Adrenal gland (tissue), 12 donors: ENCODE measurements around the gene OSER1. TPM values are rescaled to one million over a fixed set of nuclear protein-coding genes. Genes with fewer than 3 reads are reported as not detected.

ENCODE experiments used
- DNase-seq, 7 donors: peaks; one replicate each; pipeline ENCODE4 v3.0.0-alpha.2; 2019 to 2020
- H3K27ac ChIP-seq, 5 donors: fragments of 200-600 bp; sonication (generic) in 4 of 5; 1 replicate in 3 of 5; 2 replicates in 2 of 5; pipeline versions ENCODE4 v1.5.1 to v1.8.0; 2016 to 2020; ENCODE audit warnings: mild to moderate bottlenecking in 1 of 5
- H3K27me3 ChIP-seq: fragments of 200-600 bp; 2 replicates; pipeline ENCODE4 v1.8.0; 2021
- H3K36me3 ChIP-seq, 2 donors: fragments of 200-600 bp; replicated peaks in 1 of 2; 1 replicate in 1 of 2; 2 replicates in 1 of 2; pipeline versions ENCODE4 v1.5.1 to v1.8.0; 2018 to 2022
- H3K4me1 ChIP-seq, 2 donors: fragments of 200-600 bp; replicated peaks in 1 of 2; 1 replicate in 1 of 2; 2 replicates in 1 of 2; pipeline versions ENCODE4 v1.5.1 to v1.8.0; 2018 to 2021
- H3K4me3 ChIP-seq, 4 donors: fragments of 200-600 bp; sonication (generic) in 3 of 4; one replicate each; pipeline ENCODE4 v1.5.1; 2016 to 2018
- H3K9me3 ChIP-seq, 3 donors: fragments of 200-600 bp; sonication (generic) in 1 of 3; replicated peaks in 1 of 3; 1 replicate in 2 of 3; 2 replicates in 1 of 3; pipeline versions ENCODE4 v1.5.1 to v1.8.0; 2016 to 2021
- CTCF ChIP-seq, 6 experiments: fragments of 450-650 bp in 4 of 6; fragments of 200-600 bp in 2 of 6; sonication (generic) in 1 of 6; IDR thresholded peaks; 1 replicate in 5 of 6; 2 replicates in 1 of 6; pipeline versions ENCODE4 v1.5.1 to v1.8.0; 2016 to 2021; ENCODE audit warnings: antibody characterized with exemption in 6 of 6, mild to moderate bottlenecking in 2 of 6, moderate library complexity in 1 of 6
- POLR2A ChIP-seq, 2 donors: fragments of 450-650 bp; IDR thresholded peaks; one replicate each; pipeline ENCODE4 v1.6.1; 2017; ENCODE audit warnings: antibody characterized with exemption in 2 of 2, mild to moderate bottlenecking in 2 of 2, moderate library complexity in 1 of 2
- WGBS, 4 donors: extraction: QIAGEN DNeasy Blood & Tissue Kit in 2 of 4; methylation state at CpG; one replicate each; pipeline versions ENCODE4 v1.1.5 to v1.1.7; 2013 to 2017; 5-methylcytosine and 5-hydroxymethylcytosine counted together
- intact Hi-C, 2 donors: fragments of 100-400 bp; cut with DNase I; formaldehyde crosslinking; loops; one replicate each; pipeline versions ENCODE4 v1.14.1 to v1.15.0; 2022 to 2023
- polyA plus RNA-seq, 3 donors: library from polyadenylated mRNA; stranded (reverse); fragments of 200-250 nt in 2 of 3; fragments of 350-450 nt in 1 of 3; fragmentation: Illumina TruSeq in 1 of 3; extraction: RNeasy Lipid Tissue Mini Kit (QIAGEN cat#74804) in 1 of 3; gene quantifications; one replicate each; pipeline ENCODE4 v1.2.3, GENCODE V29; 2013 to 2014
- total RNA-seq, 9 donors: library from RNA; depleted of rRNA in 4 of 9; stranded (reverse); fragments of >200 nt in 4 of 9; fragments of 120-200 nt in 1 of 9; fragmentation: NEBNext Ultra II Directional in 1 of 9; extraction: Animal tissue kit (Norgen Biotek cat#: 25700) in 1 of 9; gene quantifications; one replicate each; pipeline versions ENCODE4 v1.1.0 to v1.2.4, GENCODE V29; 2013 to 2023
- donor health status: healthy with polysubstance abuse.
- donor health status: Bipolar disorder and iron deficiency.
- donor health status: DM: yes; HTN: yes; CAD: no.
- donor health status: DM: no; HTN: no; CAD: no.
- donor health status: DM: no; HTN: no; CAD: no.
- donor health status: DM: yes; HTN: yes; CAD: no.

OSER1 gene
- total and polyA plus RNA-seq, 12 donors = 19.5 to 46.7 (median 27.3) TPM

GRCh38 chr20:44223721-44224120, 13.2 kb upstream of the OSER1 start:
- TF ChIP-seq POLR2A (IDR thresholded peaks at IDR 0.05) (no peak), CTCF (IDR thresholded peaks at IDR 0.05) (no peak)
- no peaks in the 10 kb centered on the region for H3K36me3 ChIP-seq
- intact Hi-C loops = no loop called here
- WGBS, 4 donors = 86 to 89% (median 88%) methylated on average over 5 of the region's 5 CpGs
- H3K9me3 ChIP-seq = no peaks in the 10 kb centered on the region
- no peaks in the 10 kb centered on the region for H3K4me1 ChIP-seq
- no peak overlapping the region for H3K27ac ChIP-seq
- no peak overlapping the region for H3K4me3 ChIP-seq
- no peak for DNase-seq
- no peaks in the 10 kb centered on the region for H3K27me3 ChIP-seq

DNA sequence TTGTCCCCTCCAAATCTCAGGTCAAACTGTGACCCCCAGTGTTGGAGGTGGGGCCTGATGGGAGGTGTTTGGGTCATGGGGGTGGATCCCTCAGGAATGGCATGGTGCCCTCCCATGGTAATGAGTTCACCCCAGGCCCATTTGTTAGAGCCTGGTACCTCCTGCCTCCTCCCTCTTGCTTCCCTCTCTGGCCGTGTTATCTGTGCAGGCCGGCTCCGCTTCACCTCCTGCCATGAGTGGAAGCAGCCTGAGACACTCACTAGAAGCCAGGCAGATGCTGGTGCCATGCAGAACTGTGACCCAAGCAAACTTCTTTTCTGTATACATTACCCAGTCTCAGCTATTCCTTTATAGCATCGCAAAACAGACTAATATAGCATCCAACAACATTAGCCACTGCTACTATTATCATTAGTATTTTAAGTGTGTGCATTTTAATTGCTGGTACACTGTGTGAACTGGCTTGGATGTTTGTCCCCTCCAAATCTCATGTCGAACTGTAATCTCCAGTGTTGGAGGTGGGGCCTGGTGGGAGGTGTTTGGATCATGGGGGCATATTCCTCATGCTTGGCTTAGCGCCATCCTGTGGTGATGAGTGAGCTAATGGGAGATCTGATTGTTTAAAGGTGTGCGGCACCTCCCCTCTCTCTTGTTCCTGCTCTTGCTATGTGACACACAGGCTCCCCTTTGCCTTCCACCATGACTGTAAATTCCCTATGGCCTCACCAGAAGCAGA, 12.2 kb upstream of the OSER1 start:
- no peak for DNase-seq
- WGBS, 4 donors = 69 to 78% (median 73%) methylated on average over 7 of the region's 7 CpGs
- Histone ChIP-seq H3K27me3 (no peaks in the 10 kb centered on the region), H3K27ac (no peak overlapping the region), H3K36me3 (no peaks in the 10 kb centered on the region), H3K4me3 (no peak overlapping the region), H3K4me1 (no peaks in the 10 kb centered on the region), H3K9me3 (no peaks in the 10 kb centered on the region)
- intact Hi-C loops = no loop called here
- no peak for TF ChIP-seq CTCF (IDR thresholded peaks at IDR 0.05)
- no peak for TF ChIP-seq POLR2A (IDR thresholded peaks at IDR 0.05)

DNA sequence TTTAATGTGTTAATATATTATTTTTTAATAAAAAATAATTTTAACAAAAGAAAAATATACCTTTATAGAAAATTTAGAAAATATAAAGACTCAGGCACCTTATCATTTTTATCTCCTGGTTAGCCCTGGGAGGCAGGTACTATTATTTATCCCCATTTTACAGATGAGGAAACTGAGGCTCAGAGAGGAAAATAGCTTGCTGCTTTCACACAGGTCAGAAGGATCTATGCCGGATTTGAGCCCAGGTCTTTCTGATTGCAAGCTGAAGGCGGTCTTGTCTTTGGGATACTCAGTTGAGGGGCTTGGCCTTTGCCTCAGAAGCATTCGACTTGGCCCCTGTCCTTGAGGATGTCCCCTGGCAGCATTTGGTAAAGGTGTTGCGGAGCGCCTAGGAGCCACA, 11.5 kb upstream of the OSER1 start:
- Histone ChIP-seq H3K9me3 (no peaks in the 10 kb centered on the region), H3K4me3 (no peak overlapping the region), H3K27me3 (no peaks in the 10 kb centered on the region), H3K27ac (no peak overlapping the region), H3K4me1 (no peaks in the 10 kb centered on the region), H3K36me3 (no peaks in the 10 kb centered on the region)
- 86 to 97% (median 88%) methylated on average over 5 of the region's 5 CpGs for WGBS, 4 donors
- no peak for TF ChIP-seq POLR2A (IDR thresholded peaks at IDR 0.05)
- TF ChIP-seq CTCF (IDR thresholded peaks at IDR 0.05) = no peak
- DNase-seq = no peak
- intact Hi-C loops = no loop called here

DNA sequence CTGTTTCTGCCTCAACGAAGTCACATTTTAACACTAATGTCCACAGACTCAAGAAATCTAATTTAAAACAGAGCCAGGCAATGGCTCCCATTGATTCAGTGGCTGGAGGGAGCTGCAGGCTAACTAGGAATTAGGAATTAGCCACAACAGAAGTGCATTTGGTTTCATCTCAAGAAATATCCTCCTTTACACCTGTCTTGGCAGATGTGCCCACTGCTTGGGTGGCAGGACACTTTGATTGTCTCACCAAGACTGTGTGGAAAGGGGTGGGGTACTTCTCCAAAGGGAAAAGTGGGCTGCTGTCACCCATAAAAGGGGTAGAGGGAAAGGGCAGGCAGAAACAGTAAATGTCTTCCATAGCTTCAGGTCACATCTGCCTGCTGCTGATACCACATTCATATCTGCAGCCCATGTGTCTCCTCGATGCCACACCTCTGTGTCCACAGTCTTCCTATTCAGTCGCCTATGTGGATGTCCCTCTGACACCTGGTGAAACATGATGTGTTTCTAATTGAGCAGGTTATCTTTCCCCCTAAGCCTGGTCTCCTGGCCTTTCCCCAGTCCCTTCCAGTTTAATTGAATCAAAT, 10.9 kb upstream of the OSER1 start:
- DNase-seq = no peak
- intact Hi-C loops = no loop called here
- WGBS, 4 donors = 78 to 94% (median 89%) methylated on average over 3 of the region's 3 CpGs

More for the DNA sequence above, 10.9 kb upstream of the OSER1 start:
- no peak overlapping the region for H3K4me3 ChIP-seq
- no peaks in the 10 kb centered on the region for H3K36me3 ChIP-seq
- no peaks in the 10 kb centered on the region for H3K4me1 ChIP-seq
- no peak for TF ChIP-seq POLR2A (IDR thresholded peaks at IDR 0.05)
- no peak for TF ChIP-seq CTCF (IDR thresholded peaks at IDR 0.05)
- H3K27ac ChIP-seq = no peak overlapping the region
- H3K9me3 ChIP-seq = no peaks in the 10 kb centered on the region
- no peaks in the 10 kb centered on the region for H3K27me3 ChIP-seq
